H1 (cell line): Measurements from ENCODE around the gene POLE4.

Source experiments
- FOSL1 ChIP-seq: IDR thresholded peaks from 2 replicates; pipeline ENCODE4 v1.6.1; 2011; ENCODE audit warnings: mild to moderate bottlenecking, low read depth, low read length, moderate library complexity; ENCODE audit not compliant: insufficient read depth
- JUN ChIP-seq: IDR thresholded peaks from 2 replicates; pipeline ENCODE4 v1.6.1; 2011; ENCODE audit warnings: low read depth, mild to moderate bottlenecking, improper control_type of control experiment, low read length
- POLR2A ChIP-seq, 2 experiments: IDR thresholded peaks; 1 replicate in 1 of 2; 2 replicates in 1 of 2; pipeline ENCODE4 v1.6.1; 2011; ENCODE audit warnings: low read depth in 2 of 2, low read length in 2 of 2, mild to moderate bottlenecking in 2 of 2; ENCODE audit errors: control extremely low read depth in 1 of 2
- RFX5 ChIP-seq: IDR thresholded peaks from 2 replicates; pipeline ENCODE4 v1.6.1; 2011; ENCODE audit warnings: low read depth, low read length, improper control_type of control experiment, borderline replicate concordance
- RNF2 ChIP-seq: fragments of 200-900, 300-1000 bp; sonication (generic); IDR thresholded peaks from 2 replicates; pipeline ENCODE4 v1.7.1; 2016; ENCODE audit warnings: borderline replicate concordance, low read depth, mild to moderate bottlenecking, antibody characterized with exemption, low read length; ENCODE audit not compliant: poor library complexity, severe bottlenecking; ENCODE audit errors: missing control alignments
- SIN3A ChIP-seq, 2 experiments: IDR thresholded peaks in 1 of 2; conservative IDR thresholded peaks in 1 of 2; 2 replicates each; pipeline ENCODE4 v1.6.1; 2011 to 2012; ENCODE audit warnings: low read length in 2 of 2, improper control_type of control experiment in 1 of 2, low read depth in 1 of 2, mild to moderate bottlenecking in 1 of 2
- TF ChIP-seq, protein P1 (sequence below), 3 experiments: IDR thresholded peaks; 1 replicate in 2 of 3; 2 replicates in 1 of 3; pipeline versions ENCODE4 v1.5.1 to v1.6.1; 2011; ENCODE audit warnings: low read length in 3 of 3, mild to moderate bottlenecking in 3 of 3, inconsistent platforms in 2 of 3, low read depth in 1 of 3, moderate library complexity in 1 of 3; ENCODE audit not compliant: insufficient read depth in 1 of 3; ENCODE audit errors: control extremely low read depth in 1 of 3

DNA sequence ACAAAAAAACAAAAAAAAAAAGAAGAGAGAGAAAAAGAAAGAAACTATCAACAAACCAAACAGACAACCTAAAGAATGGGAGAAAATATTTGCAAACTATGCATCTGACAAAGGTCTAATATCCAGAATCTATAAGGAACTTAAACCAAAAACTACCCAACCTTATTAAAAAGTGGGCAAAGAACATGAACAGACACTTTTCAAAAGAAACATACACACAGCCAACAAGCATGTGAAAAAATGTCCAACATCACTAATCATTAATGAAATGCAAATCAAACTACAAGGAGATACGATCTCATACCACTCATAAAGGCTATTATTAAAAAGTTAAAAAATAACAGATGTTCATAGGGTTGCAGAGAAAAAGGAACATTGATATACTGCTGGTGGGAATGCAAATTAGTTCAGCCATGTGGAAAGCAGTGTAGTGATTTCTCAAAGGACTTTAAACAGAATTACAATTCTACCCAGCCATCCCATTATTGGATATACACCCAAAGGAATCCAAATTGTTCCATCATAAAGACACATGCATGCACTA lies 7.2 kb upstream of the POLE4 start:
- TF ChIP-seq, protein P1, sequence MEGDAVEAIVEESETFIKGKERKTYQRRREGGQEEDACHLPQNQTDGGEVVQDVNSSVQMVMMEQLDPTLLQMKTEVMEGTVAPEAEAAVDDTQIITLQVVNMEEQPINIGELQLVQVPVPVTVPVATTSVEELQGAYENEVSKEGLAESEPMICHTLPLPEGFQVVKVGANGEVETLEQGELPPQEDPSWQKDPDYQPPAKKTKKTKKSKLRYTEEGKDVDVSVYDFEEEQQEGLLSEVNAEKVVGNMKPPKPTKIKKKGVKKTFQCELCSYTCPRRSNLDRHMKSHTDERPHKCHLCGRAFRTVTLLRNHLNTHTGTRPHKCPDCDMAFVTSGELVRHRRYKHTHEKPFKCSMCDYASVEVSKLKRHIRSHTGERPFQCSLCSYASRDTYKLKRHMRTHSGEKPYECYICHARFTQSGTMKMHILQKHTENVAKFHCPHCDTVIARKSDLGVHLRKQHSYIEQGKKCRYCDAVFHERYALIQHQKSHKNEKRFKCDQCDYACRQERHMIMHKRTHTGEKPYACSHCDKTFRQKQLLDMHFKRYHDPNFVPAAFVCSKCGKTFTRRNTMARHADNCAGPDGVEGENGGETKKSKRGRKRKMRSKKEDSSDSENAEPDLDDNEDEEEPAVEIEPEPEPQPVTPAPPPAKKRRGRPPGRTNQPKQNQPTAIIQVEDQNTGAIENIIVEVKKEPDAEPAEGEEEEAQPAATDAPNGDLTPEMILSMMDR (IDR thresholded peaks at IDR 0.05; ENCODE audit: control extremely low read depth in 1 of 3, insufficient read depth in 1 of 3, low read depth in 1 of 3, low read length in 3 of 3) = no peak
- no peak for TF ChIP-seq JUN
- no peak for TF ChIP-seq RFX5
- no peak for TF ChIP-seq RNF2
- TF ChIP-seq SIN3A (conservative IDR thresholded peaks at IDR 0.05 in 1 of 2, IDR thresholded peaks at IDR 0.05 in 1 of 2; ENCODE audit: low read depth in 1 of 2, low read length in 2 of 2) = no peak
- TF ChIP-seq POLR2A (IDR thresholded peaks at IDR 0.05; ENCODE audit: control extremely low read depth in 1 of 2, low read depth in 2 of 2, low read length in 2 of 2) = no peak
- no peak for TF ChIP-seq FOSL1
